ENCODE measurements around the gene FOXO3. TPM values are rescaled to one million over a fixed set of nuclear protein-coding genes. Genes with fewer than 3 reads are reported as not detected.

Gene FOXO3
- total RNA-seq, 1 experiment from 2014 or later: 10.5 TPM

DNA sequence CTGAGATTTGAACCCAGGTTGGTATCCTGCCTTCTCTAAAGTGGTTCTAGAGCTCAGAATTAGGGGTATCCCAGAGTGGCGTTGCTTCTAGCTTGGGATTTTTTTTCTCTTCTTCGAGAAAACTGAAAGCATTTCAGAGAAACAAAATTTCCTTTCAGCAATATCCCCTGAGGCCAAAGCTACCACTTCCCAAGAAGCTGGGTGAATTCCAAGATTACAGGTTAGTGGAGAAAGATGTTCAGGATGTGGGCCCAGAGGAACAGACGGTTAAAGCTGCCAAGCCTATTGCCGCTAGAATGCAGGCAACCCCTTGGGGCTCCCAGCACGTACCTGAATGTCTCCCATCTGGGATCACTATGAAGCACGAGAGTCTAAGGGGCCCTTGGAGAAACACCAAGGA lies 134.1 kb downstream of the FOXO3 start:
- no peaks in the 10 kb centered on the region for H3K9me3 ChIP-seq (ENCODE audit: low read length)
- H3K4me3 ChIP-seq (ENCODE audit: low read length): no peak overlapping the region
- H3K4me2 ChIP-seq (ENCODE audit: low read depth, low read length, poor library complexity, severe bottlenecking): no peak overlapping the region
- H3K9me2 ChIP-seq (replicated peaks; ENCODE audit: insufficient read depth, low read length): no peaks in the 10 kb centered on the region
- no peak overlapping the region for H2AFZ ChIP-seq (ENCODE audit: low read length)
- no peak overlapping the region for H3K9ac ChIP-seq (ENCODE audit: low read length)
- H3K27me3 ChIP-seq (ENCODE audit: low read length): no peaks in the 10 kb centered on the region
- H3K79me2 ChIP-seq (ENCODE audit: low read length): no peaks in the 10 kb centered on the region
- H3K27ac ChIP-seq (ENCODE audit: low read length): no peak overlapping the region
- H3K4me1 ChIP-seq (ENCODE audit: low read length): no peaks in the 10 kb centered on the region
- H4K20me1 ChIP-seq (ENCODE audit: insufficient read depth, low read depth, low read length): no peaks in the 10 kb centered on the region
- DNase-seq: no peak
- no peaks in the 10 kb centered on the region for H3K36me3 ChIP-seq (ENCODE audit: insufficient read depth, low read length)

DNA sequence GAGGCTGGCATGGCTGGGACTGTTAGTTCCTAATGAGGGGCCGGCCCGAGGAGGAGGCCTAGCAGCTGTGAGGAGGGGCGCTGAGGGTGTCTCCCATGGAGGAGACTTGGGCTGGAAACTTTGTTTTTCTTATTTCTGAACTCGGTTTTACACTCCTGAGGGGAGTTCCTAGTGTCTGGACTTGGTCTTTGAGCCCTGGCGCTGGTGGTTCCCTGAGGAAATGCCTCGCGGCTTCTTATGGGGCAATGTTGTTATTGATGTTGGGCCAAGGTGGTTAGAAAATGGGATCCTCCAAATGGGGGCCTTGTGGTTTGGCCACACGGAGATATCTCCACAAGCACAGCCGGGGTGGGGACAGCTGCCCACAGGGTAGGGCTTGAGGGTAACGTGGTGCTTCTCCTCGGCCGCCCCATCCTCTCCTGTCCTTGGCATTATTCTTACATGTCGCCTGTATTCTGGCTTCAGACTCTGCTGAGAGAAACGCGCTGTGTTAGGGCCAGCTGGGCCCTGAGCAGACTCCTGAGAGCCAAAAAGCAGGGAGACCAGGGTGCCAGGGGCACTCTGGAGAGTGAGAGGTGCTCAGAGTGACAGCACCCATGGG lies 136.9 kb downstream of the FOXO3 start:
- Histone ChIP-seq H3K9ac (ENCODE audit: low read length) (no peak overlapping the region), H3K79me2 (ENCODE audit: low read length) (no peaks in the 10 kb centered on the region), H3K36me3 (ENCODE audit: insufficient read depth, low read length) (no peaks in the 10 kb centered on the region), H3K4me3 (ENCODE audit: low read length) (no peak overlapping the region), H3K27ac (ENCODE audit: low read length) (no peak overlapping the region), H3K4me2 (ENCODE audit: low read depth, low read length, poor library complexity, severe bottlenecking) (no peak overlapping the region), H3K9me3 (ENCODE audit: low read length) (no peaks in the 10 kb centered on the region), H2AFZ (ENCODE audit: low read length) (no peak overlapping the region), H4K20me1 (ENCODE audit: insufficient read depth, low read depth, low read length) (no peaks in the 10 kb centered on the region), H3K27me3 (ENCODE audit: low read length) (no peaks in the 10 kb centered on the region), H3K4me1 (ENCODE audit: low read length) (no peaks in the 10 kb centered on the region; the same call in 1 of the 2 replicates), H3K9me2 (replicated peaks; ENCODE audit: insufficient read depth, low read length) (no peaks in the 10 kb centered on the region)
- DNase-seq: no peak

DNA sequence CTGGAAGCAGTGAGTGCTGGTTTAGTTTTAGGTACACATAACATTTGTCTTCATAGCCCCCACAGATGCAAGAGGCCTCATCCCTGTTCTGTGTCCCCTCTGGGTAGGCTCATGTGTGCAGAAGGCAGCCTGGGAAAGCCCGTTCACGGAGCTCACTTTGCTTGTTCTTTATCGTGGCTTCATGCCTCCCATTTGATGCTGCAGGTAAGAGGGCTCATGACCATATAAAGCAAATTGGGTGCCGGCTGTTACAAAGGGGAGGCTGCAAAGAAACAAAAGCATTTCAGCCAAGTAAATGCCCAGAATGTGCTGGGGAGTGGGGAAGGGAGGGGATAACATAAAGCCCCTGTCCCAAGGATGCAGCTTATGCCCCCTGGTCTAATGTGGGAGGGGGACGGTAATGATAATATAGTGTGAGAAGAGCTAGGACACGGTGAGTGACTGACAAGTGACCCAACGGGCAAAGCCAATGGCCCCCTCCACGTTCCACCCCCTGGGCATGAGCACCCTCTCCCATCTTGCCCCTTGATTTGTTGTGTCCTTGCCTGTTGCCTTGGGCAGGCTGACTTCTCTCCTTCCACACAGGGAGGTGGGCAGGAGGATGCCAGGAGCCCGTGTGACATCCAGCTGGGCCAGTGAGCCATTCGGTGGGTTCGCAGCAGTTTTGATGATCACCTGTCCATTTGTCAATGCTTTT lies 138.0 kb downstream of the FOXO3 start:
- Histone ChIP-seq H3K27me3 (ENCODE audit: low read length) (no peaks in the 10 kb centered on the region), H3K4me1 (ENCODE audit: low read length) (no peaks in the 10 kb centered on the region; the same call in 1 of the 2 replicates), H3K79me2 (ENCODE audit: low read length) (no peaks in the 10 kb centered on the region), H3K27ac (ENCODE audit: low read length) (no peak overlapping the region), H3K36me3 (ENCODE audit: insufficient read depth, low read length) (no peaks in the 10 kb centered on the region), H3K4me3 (ENCODE audit: low read length) (no peak overlapping the region), H3K9ac (ENCODE audit: low read length) (no peak overlapping the region), H3K9me3 (ENCODE audit: low read length) (no peaks in the 10 kb centered on the region), H3K9me2 (replicated peaks; ENCODE audit: insufficient read depth, low read length) (no peaks in the 10 kb centered on the region), H2AFZ (ENCODE audit: low read length) (no peak overlapping the region), H3K4me2 (ENCODE audit: low read depth, low read length, poor library complexity, severe bottlenecking) (no peak overlapping the region), H4K20me1 (ENCODE audit: insufficient read depth, low read depth, low read length) (no peaks in the 10 kb centered on the region)
- DNase-seq: no peak

DNA sequence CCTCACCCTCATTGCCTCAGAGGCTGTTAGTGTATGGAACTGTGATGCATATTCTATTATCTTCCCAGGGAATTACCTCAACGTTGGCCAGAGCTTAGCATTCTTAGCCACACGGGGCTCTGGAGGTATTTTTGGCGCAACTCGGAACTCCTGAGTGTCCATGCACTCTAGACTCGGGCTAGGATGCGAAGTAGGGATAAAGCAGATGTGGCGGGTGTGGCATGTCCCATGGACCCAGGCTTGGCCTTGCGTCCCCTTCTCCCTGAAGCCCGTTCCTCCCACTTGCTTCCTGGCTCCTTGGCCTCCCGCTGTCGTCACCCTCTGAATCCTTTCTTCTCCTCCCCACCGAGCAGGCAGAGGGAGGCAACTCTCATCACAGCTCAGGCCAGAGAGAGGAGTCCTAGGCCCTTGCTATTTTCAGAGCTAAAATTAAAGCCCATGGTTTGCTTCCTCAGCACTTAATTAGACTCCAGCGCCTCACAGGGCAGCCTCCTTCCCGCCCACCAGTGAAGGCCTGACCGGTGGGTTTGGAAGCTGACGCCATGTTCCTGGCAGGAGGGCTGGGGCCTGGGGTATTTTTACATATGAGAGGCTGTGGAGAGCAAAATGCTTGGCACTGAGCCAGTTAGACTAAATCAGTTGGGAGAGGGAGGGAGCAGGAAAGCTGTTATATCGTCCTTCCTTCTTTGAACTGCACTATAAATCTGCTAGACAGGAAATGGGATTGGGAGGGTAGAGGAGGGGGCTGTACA lies 138.7 kb downstream of the FOXO3 start:
- H3K4me2 ChIP-seq (ENCODE audit: low read depth, low read length, poor library complexity, severe bottlenecking): no peak overlapping the region
- H3K9me2 ChIP-seq (replicated peaks; ENCODE audit: insufficient read depth, low read length): no peaks in the 10 kb centered on the region
- no peaks in the 10 kb centered on the region for H4K20me1 ChIP-seq (ENCODE audit: insufficient read depth, low read depth, low read length)
- no peaks in the 10 kb centered on the region; the same call in 1 of the 2 replicates for H3K4me1 ChIP-seq (ENCODE audit: low read length)
- H3K27me3 ChIP-seq (ENCODE audit: low read length): no peaks in the 10 kb centered on the region
- H2AFZ ChIP-seq (ENCODE audit: low read length): no peak overlapping the region
- DNase-seq: no peak
- no peaks in the 10 kb centered on the region for H3K79me2 ChIP-seq (ENCODE audit: low read length)
- H3K9ac ChIP-seq (ENCODE audit: low read length): no peak overlapping the region
- H3K9me3 ChIP-seq (ENCODE audit: low read length): no peaks in the 10 kb centered on the region
- no peak overlapping the region for H3K27ac ChIP-seq (ENCODE audit: low read length)
- H3K4me3 ChIP-seq (ENCODE audit: low read length): no peak overlapping the region
- no peaks in the 10 kb centered on the region for H3K36me3 ChIP-seq (ENCODE audit: insufficient read depth, low read length)

DNA sequence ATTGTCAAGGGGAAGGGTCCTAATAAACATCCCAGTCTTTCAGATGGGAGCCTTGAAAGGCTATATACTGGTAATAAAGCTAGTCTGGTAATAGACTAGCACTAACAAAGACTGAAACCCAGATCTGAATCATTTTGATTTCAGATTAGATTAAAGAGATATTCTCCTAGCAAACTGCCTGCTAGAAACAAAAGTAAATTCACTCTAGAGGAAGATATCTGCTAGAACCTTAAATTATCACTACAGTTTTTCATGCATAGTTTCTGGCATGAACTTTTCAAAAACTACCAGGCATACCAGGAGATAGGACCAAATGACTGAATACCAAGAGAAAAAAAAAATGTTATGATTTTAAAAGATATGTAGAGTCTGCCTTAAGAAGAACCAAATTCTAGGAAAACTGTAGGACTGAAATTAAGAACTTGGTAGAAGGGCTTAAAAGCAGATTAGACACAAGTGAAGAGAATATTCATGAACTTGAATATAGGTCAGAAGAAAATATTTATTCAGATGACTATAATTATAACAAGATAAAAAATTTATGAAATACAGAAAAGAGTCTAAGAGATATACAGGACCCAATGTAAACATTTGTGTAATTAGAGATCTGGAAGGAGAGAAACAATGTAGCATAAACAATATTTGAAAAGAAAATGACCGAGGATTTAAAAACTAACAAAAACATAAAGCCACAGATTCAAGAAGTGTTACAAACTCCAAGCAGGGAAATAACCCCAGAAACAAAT lies 141.6 kb downstream of the FOXO3 start:
- H3K9me2 ChIP-seq (replicated peaks; ENCODE audit: insufficient read depth, low read length): no peaks in the 10 kb centered on the region
- H3K36me3 ChIP-seq (ENCODE audit: insufficient read depth, low read length): no peaks in the 10 kb centered on the region
- no peaks in the 10 kb centered on the region for H4K20me1 ChIP-seq (ENCODE audit: insufficient read depth, low read depth, low read length)
- H3K4me2 ChIP-seq (ENCODE audit: low read depth, low read length, poor library complexity, severe bottlenecking): no peak overlapping the region
- H3K79me2 ChIP-seq (ENCODE audit: low read length): no peaks in the 10 kb centered on the region
- DNase-seq: no peak
- no peak overlapping the region for H2AFZ ChIP-seq (ENCODE audit: low read length)
- no peaks in the 10 kb centered on the region for H3K27me3 ChIP-seq (ENCODE audit: low read length)
- no peak overlapping the region for H3K9ac ChIP-seq (ENCODE audit: low read length)
- H3K27ac ChIP-seq (ENCODE audit: low read length): no peak overlapping the region
- H3K4me3 ChIP-seq (ENCODE audit: low read length): no peak overlapping the region
- H3K4me1 ChIP-seq (ENCODE audit: low read length): no peaks in the 10 kb centered on the region; the same call in 1 of the 2 replicates
- no peaks in the 10 kb centered on the region for H3K9me3 ChIP-seq (ENCODE audit: low read length)

DNA sequence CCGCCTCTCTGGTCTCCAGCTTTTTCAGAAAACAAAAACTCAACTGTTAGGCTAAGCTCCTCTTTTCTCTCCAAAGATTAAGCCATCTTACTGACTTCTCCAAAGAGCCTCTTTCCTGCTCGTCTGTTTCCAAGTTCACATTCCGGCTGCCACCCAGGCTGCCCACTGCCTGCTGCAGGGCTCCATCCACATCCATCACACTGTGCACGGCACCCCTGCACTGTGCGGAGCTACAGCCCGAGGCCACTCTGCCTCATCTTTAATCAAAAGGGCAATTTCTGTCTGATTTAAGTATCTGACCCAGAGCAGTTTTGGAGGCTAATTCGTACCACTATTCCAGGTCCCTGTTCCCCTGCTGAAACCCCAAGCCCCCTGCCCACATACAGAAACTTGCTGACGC lies 145.9 kb downstream of the FOXO3 start:
- Histone ChIP-seq H3K79me2 (ENCODE audit: low read length) (no peaks in the 10 kb centered on the region), H3K9me3 (ENCODE audit: low read length) (no peaks in the 10 kb centered on the region), H3K4me1 (ENCODE audit: low read length) (no peaks in the 10 kb centered on the region), H3K4me2 (ENCODE audit: low read depth, low read length, poor library complexity, severe bottlenecking) (no peak overlapping the region), H3K27me3 (ENCODE audit: low read length) (no peaks in the 10 kb centered on the region), H2AFZ (ENCODE audit: low read length) (no peak overlapping the region), H3K9ac (ENCODE audit: low read length) (no peak overlapping the region), H3K27ac (ENCODE audit: low read length) (no peak overlapping the region), H3K4me3 (ENCODE audit: low read length) (no peak overlapping the region), H4K20me1 (ENCODE audit: insufficient read depth, low read depth, low read length) (no peaks in the 10 kb centered on the region), H3K36me3 (ENCODE audit: insufficient read depth, low read length) (no peaks in the 10 kb centered on the region), H3K9me2 (replicated peaks; ENCODE audit: insufficient read depth, low read length) (no peaks in the 10 kb centered on the region)
- DNase-seq: no peak

DNA sequence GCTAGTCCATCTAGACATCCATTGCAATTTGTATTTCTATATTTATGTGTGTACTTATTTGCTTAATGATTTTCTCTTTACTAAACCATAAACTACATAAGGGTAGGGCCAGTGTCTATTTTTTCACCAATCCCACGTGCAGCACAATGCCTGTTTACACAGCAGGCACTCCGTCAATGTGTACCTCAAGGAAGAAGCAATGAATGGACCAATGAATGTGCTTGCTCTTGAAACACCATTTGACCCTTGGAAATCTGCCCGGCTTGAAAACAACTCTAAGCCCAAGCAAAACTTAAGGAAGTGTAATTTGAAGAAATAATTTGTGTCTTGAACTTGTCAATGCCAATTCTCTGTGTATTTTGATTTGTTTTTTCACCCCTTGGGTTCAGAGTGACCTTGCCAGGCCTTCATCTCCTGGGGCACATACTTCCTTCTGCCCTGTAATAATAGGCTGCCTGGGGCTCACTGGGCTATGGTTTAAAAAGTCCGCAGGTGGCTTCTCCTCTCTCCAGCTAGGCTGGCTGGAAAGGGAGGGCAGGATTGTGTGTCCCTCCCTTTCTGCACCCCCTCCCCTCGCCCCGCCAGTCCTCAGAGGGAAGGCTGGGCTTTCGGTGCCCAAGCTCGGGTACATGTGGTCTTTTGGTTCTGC lies 146.7 kb downstream of the FOXO3 start:
- Histone ChIP-seq H4K20me1 (ENCODE audit: insufficient read depth, low read depth, low read length) (no peaks in the 10 kb centered on the region), H3K9me3 (ENCODE audit: low read length) (no peaks in the 10 kb centered on the region), H3K9ac (ENCODE audit: low read length) (no peak overlapping the region), H3K4me3 (ENCODE audit: low read length) (no peak overlapping the region), H3K27me3 (ENCODE audit: low read length) (no peaks in the 10 kb centered on the region), H3K36me3 (ENCODE audit: insufficient read depth, low read length) (no peaks in the 10 kb centered on the region), H3K4me2 (ENCODE audit: low read depth, low read length, poor library complexity, severe bottlenecking) (no peak overlapping the region), H3K27ac (ENCODE audit: low read length) (no peak overlapping the region), H3K79me2 (ENCODE audit: low read length) (no peaks in the 10 kb centered on the region), H2AFZ (ENCODE audit: low read length) (no peak overlapping the region), H3K4me1 (ENCODE audit: low read length) (no peaks in the 10 kb centered on the region), H3K9me2 (replicated peaks; ENCODE audit: insufficient read depth, low read length) (no peaks in the 10 kb centered on the region)
- DNase-seq: no peak

All from Karpas-422 (cell line).